ENCODE measurements around the gene COL21A1.

DNA sequence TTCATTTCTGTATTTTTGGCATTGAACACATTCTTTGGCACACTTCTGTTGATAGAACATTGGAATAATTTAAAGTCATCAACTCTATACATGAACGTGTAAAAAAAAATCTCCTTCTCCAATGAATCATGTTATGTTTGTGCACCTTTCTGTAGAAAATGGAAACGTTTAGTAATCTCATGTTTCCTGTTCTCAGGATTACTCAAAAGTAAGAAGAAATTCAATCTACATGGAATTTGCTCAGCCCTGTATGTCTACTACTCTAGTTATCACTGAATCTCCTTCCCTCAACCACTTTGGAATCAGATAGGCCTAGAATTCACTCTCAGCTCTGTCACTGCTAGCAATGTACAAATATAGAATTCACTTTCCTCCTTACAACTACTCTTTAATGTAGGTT is 103.6 kb downstream of the COL21A1 start:
- no peak for TF ChIP-seq POLR2A (IDR thresholded peaks at IDR 0.05; ENCODE audit: low read depth, low read length)
- no peak for TF ChIP-seq POLR2AphosphoS5 (IDR thresholded peaks at IDR 0.05; ENCODE audit: low read depth, low read length)
- no peak for TF ChIP-seq TAF1 (IDR thresholded peaks at IDR 0.05; ENCODE audit: borderline replicate concordance, low read depth, low read length)

All from GM12892 (cell line).